ENCODE results near the gene SLC5A3. TPM values are rescaled to one million over a fixed set of nuclear protein-coding genes. Genes with fewer than 3 reads are reported as not detected.

SLC5A3 gene
- total RNA-seq, 4 donors from 2014 or later: 14.3 to 30.1 (median 20.2) TPM

DNA sequence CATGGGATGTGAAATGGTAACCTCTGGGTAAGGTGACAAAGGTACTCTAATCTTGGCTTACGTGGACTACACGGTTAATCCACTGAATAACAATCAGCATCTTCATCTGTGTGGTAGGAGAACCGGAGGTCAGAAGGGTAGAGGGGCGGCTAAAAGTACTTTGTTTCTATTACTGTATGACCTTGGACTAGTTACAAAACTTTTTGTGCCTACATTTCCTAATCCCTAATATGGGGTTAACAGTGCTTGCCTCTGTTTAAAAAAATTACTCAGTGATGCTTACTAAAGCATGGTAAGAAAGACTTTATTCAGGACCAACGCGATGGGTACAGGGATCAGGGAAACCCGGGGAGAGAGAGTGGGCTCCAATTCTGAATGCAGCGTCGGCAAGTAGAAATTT, 1.7 kb upstream of the SLC5A3 start:
- TF ChIP-seq, protein P1, sequence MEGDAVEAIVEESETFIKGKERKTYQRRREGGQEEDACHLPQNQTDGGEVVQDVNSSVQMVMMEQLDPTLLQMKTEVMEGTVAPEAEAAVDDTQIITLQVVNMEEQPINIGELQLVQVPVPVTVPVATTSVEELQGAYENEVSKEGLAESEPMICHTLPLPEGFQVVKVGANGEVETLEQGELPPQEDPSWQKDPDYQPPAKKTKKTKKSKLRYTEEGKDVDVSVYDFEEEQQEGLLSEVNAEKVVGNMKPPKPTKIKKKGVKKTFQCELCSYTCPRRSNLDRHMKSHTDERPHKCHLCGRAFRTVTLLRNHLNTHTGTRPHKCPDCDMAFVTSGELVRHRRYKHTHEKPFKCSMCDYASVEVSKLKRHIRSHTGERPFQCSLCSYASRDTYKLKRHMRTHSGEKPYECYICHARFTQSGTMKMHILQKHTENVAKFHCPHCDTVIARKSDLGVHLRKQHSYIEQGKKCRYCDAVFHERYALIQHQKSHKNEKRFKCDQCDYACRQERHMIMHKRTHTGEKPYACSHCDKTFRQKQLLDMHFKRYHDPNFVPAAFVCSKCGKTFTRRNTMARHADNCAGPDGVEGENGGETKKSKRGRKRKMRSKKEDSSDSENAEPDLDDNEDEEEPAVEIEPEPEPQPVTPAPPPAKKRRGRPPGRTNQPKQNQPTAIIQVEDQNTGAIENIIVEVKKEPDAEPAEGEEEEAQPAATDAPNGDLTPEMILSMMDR (IDR thresholded peaks at IDR 0.05): no peak
- no peak for DNase-seq (ENCODE audit: low spot score)
- no peak for ATAC-seq (ENCODE audit: low FRiP score)

DNA sequence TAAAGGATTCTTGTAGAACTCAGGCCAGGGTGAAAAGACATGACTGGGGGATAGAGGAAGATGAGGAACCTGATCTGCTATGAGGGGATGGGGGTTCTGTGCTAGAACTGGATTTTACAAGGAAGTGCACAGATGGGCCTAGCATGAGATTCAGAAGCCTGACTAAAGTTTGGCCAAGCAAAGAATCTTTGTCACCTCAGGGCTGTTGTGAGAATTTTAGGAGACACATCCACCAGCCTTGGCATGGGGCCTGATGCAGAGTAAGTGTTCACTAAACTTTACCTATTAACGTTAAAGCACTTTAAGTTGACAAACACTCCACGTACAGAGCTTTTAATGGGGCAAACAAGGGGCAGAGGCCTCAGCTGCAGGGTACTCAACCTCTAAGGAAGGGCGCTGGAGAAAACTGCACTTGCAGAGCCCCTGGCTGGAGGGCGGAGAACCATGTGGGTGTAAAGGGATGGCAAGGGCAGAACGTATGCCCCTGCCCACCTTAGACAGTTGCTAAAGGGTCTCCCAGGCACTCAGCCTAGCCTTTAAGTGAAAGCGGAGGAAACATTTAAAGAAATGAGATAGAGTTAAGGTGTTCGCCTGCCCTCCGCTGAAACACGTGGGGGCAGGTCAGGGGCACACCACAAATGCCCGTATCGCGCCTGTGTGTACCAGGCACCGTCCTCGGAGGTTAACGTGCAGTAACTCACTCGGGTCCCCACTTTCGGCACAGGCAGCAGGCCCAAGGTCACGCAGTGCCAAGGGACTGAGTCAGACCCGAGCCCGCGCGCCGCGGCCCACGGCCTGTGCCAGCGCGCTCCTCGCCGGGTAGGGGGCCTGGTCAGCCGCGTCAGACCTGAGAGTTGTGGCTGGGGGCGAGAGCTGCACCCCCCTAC, 990 bp upstream of the SLC5A3 start:
- DNase-seq (ENCODE audit: low spot score) (no peak), ATAC-seq (ENCODE audit: low FRiP score) (peak; percentile 79)
- TF ChIP-seq, protein P1 (IDR thresholded peaks at IDR 0.05): no peak

- TF ChIP-seq, protein P1 (IDR thresholded peaks at IDR 0.05): no peak
- ATAC-seq (ENCODE audit: low FRiP score): peak; percentile 55
- DNase-seq (ENCODE audit: low spot score): no peak
These were observed 438 bp downstream of the SLC5A3 start for GRCh38 chr21:34073749-34074282.

DNA sequence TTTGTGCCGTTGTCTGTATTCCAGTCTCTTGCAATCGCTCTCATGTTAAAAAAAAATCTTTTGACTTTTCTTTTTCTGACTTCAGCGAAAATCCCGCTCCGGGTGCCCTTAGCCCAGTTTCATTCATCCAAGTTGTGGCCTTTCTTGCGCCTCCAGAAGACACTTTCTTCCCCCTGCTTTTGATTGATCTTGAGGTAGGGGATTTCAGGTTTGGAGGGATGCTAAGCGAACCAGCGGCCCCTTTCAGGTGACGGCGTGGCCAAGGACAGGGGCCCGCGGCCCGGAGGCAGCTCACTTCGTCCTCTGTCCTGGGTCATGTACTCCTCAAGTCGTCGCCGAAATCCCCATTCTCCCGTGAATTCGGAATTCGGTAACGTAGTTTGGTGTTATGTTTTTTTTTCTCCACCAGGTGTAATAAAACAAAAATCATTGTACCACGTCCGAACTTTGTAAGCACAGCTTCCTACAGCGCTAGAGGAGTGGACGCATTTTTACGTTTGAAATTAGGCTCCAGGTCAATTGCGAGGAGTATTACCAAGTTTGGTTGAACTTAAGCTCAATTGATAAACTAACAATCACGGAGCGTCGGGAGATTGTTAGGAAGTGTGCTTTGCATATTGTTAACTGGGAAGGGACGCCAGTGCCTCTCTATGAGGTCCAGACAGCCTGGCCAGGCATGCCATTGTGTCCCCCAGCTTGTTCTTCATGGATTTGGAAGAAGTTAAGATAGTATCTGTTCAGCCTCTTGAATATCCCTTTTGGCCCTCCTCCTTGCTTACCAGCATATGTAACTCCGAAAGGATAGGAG, 1.1 kb downstream of the SLC5A3 start:
- no peak for ATAC-seq (ENCODE audit: low FRiP score)
- no peak for DNase-seq (ENCODE audit: low spot score)
- TF ChIP-seq, protein P1 (IDR thresholded peaks at IDR 0.05): no peak

- no peak for DNase-seq (ENCODE audit: low spot score)
- TF ChIP-seq, protein P1 (IDR thresholded peaks at IDR 0.05): no peak
- ATAC-seq (ENCODE audit: low FRiP score): no peak
These were observed 1.7 kb downstream of the SLC5A3 start for GRCh38 chr21:34075091-34075425.

DNA sequence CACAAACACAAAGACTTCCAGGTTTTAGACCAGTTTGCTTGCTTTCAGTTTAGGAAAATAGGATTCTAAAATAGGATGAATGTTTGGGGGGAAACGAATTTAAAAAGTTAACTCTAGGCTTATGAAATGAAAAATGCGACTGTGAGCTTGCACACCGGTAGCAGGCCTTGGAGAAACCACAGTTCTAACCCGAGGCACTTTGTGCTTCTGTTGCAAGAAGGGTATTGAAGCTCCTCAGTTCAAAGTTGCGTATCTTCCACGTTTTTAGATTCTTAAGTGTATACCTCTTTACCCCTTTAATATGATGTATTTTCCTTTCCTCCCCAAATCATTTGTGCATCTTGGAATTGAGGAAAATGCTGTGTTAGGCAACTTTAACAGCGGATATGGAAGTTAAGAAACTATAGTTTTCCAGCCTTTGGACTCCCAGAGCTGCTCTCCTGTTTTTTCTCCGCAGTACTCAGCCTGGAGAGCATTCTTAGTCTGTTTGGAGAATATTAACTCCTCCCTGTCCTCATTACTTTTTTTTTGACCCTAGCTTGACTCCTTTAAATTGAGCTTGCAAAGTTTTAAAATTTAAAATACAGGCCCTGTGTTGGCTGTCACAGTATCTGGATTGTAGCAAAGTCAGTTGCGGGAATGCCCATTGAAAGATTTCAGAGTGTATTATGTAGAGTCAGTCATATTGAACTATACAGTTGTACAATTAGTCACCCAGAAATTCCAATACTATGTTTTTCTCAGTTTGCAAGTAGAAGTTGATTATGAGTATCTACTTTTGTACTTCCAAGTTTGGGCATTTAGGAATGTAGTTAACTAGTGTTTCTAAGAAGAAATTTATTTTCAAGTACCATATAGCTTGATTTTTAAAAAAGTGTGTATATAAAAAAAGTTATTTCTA, 2.6 kb downstream of the SLC5A3 start:
- TF ChIP-seq, protein P1 (IDR thresholded peaks at IDR 0.05): no peak
- DNase-seq (ENCODE audit: low spot score): no peak
- ATAC-seq (ENCODE audit: low FRiP score): no peak
